ENCODE measurements around the gene TEKT5.

Gene TEKT5

GRCh38 chr16:10619271-10619849 is 75.4 kb downstream of the TEKT5 start:
- Mint-ChIP-seq H3K4me1 (ENCODE audit: low read depth) (no peaks in the 10 kb centered on the region), H3K36me3 (ENCODE audit: low read depth) (no peaks in the 10 kb centered on the region), H3K9me3 (no peaks in the 10 kb centered on the region), H3K27me3 (ENCODE audit: low read depth) (peaks cover 9% of the 10 kb centered on the region), H3K4me3 (no peak overlapping the region), H3K27ac (no peak overlapping the region)

- H3K27me3 Mint-ChIP-seq (ENCODE audit: low read depth) = peaks cover 9% of the 10 kb centered on the region
- H3K27ac Mint-ChIP-seq = no peak overlapping the region
- H3K9me3 Mint-ChIP-seq = no peaks in the 10 kb centered on the region
- H3K4me1 Mint-ChIP-seq (ENCODE audit: low read depth) = no peaks in the 10 kb centered on the region
- H3K4me3 Mint-ChIP-seq = no peak overlapping the region
- no peaks in the 10 kb centered on the region for H3K36me3 Mint-ChIP-seq (ENCODE audit: low read depth)
Measured at GRCh38 chr16:10618710-10619209, 76.0 kb downstream of the TEKT5 start.

GRCh38 chr16:10617662-10618420 is 76.9 kb downstream of the TEKT5 start:
- H3K27me3 Mint-ChIP-seq (ENCODE audit: low read depth) = peaks cover 9% of the 10 kb centered on the region
- no peak overlapping the region for H3K27ac Mint-ChIP-seq
- no peaks in the 10 kb centered on the region for H3K9me3 Mint-ChIP-seq
- no peaks in the 10 kb centered on the region for H3K4me1 Mint-ChIP-seq (ENCODE audit: low read depth)
- H3K4me3 Mint-ChIP-seq = no peak overlapping the region
- H3K36me3 Mint-ChIP-seq (ENCODE audit: low read depth) = no peaks in the 10 kb centered on the region

- Mint-ChIP-seq H3K9me3 (no peaks in the 10 kb centered on the region), H3K4me1 (ENCODE audit: low read depth) (no peaks in the 10 kb centered on the region), H3K36me3 (ENCODE audit: low read depth) (no peaks in the 10 kb centered on the region), H3K27me3 (ENCODE audit: low read depth) (peaks cover 9% of the 10 kb centered on the region), H3K4me3 (no peak overlapping the region), H3K27ac (no peak overlapping the region)
Measured at GRCh38 chr16:10616756-10617640, 77.7 kb downstream of the TEKT5 start.

GRCh38 chr16:10616419-10616755 is 78.3 kb downstream of the TEKT5 start:
- Mint-ChIP-seq H3K27me3 (ENCODE audit: low read depth) (peaks cover 9% of the 10 kb centered on the region), H3K27ac (no peak overlapping the region), H3K4me1 (ENCODE audit: low read depth) (no peaks in the 10 kb centered on the region), H3K9me3 (no peaks in the 10 kb centered on the region), H3K4me3 (no peak overlapping the region), H3K36me3 (ENCODE audit: low read depth) (no peaks in the 10 kb centered on the region)

- Mint-ChIP-seq H3K9me3 (no peaks in the 10 kb centered on the region), H3K27me3 (ENCODE audit: low read depth) (peaks cover 1% of the 10 kb centered on the region), H3K4me3 (no peak overlapping the region), H3K4me1 (ENCODE audit: low read depth) (no peaks in the 10 kb centered on the region), H3K27ac (no peak overlapping the region), H3K36me3 (ENCODE audit: low read depth) (no peaks in the 10 kb centered on the region)
Measured at GRCh38 chr16:10614685-10615084, 80.0 kb downstream of the TEKT5 start.

- Mint-ChIP-seq H3K27me3 (ENCODE audit: low read depth) (no peaks in the 10 kb centered on the region), H3K4me1 (ENCODE audit: low read depth) (no peaks in the 10 kb centered on the region), H3K9me3 (no peaks in the 10 kb centered on the region), H3K27ac (no peak overlapping the region), H3K36me3 (ENCODE audit: low read depth) (no peaks in the 10 kb centered on the region), H3K4me3 (no peak overlapping the region)
Measured at GRCh38 chr16:10613785-10614485, 80.8 kb downstream of the TEKT5 start.

- Mint-ChIP-seq H3K9me3 (no peaks in the 10 kb centered on the region), H3K36me3 (ENCODE audit: low read depth) (no peaks in the 10 kb centered on the region), H3K27ac (no peak overlapping the region), H3K4me3 (no peak overlapping the region), H3K4me1 (ENCODE audit: low read depth) (no peaks in the 10 kb centered on the region), H3K27me3 (ENCODE audit: low read depth) (no peaks in the 10 kb centered on the region)
Measured at GRCh38 chr16:10612649-10613179, 82.0 kb downstream of the TEKT5 start.

- Mint-ChIP-seq H3K27ac (no peak overlapping the region), H3K4me3 (no peak overlapping the region), H3K9me3 (no peaks in the 10 kb centered on the region), H3K36me3 (ENCODE audit: low read depth) (no peaks in the 10 kb centered on the region), H3K27me3 (ENCODE audit: low read depth) (no peaks in the 10 kb centered on the region), H3K4me1 (ENCODE audit: low read depth) (no peaks in the 10 kb centered on the region)
Measured at GRCh38 chr16:10611825-10612342, 82.8 kb downstream of the TEKT5 start.

GRCh38 chr16:10610499-10611184 is 84.1 kb downstream of the TEKT5 start:
- H3K27ac Mint-ChIP-seq = no peak overlapping the region
- no peaks in the 10 kb centered on the region for H3K4me1 Mint-ChIP-seq (ENCODE audit: low read depth)
- no peak overlapping the region for H3K4me3 Mint-ChIP-seq
- H3K27me3 Mint-ChIP-seq (ENCODE audit: low read depth) = no peaks in the 10 kb centered on the region
- H3K9me3 Mint-ChIP-seq = no peaks in the 10 kb centered on the region
- no peaks in the 10 kb centered on the region for H3K36me3 Mint-ChIP-seq (ENCODE audit: low read depth)

- H3K9me3 Mint-ChIP-seq = no peaks in the 10 kb centered on the region
- no peaks in the 10 kb centered on the region for H3K27me3 Mint-ChIP-seq (ENCODE audit: low read depth)
- no peak overlapping the region for H3K4me3 Mint-ChIP-seq
- no peaks in the 10 kb centered on the region for H3K36me3 Mint-ChIP-seq (ENCODE audit: low read depth)
- H3K27ac Mint-ChIP-seq = no peak overlapping the region
- no peaks in the 10 kb centered on the region for H3K4me1 Mint-ChIP-seq (ENCODE audit: low read depth)
Measured at GRCh38 chr16:10609402-10609774, 85.3 kb downstream of the TEKT5 start.

- Mint-ChIP-seq H3K4me1 (ENCODE audit: low read depth) (no peaks in the 10 kb centered on the region), H3K9me3 (no peaks in the 10 kb centered on the region), H3K36me3 (ENCODE audit: low read depth) (no peaks in the 10 kb centered on the region), H3K27me3 (ENCODE audit: low read depth) (no peaks in the 10 kb centered on the region), H3K27ac (no peak overlapping the region), H3K4me3 (no peak overlapping the region)
Measured at GRCh38 chr16:10608687-10609401, 85.9 kb downstream of the TEKT5 start.

- Mint-ChIP-seq H3K9me3 (no peaks in the 10 kb centered on the region), H3K27ac (no peak overlapping the region), H3K4me3 (no peak overlapping the region), H3K4me1 (ENCODE audit: low read depth) (no peaks in the 10 kb centered on the region), H3K27me3 (ENCODE audit: low read depth) (no peaks in the 10 kb centered on the region), H3K36me3 (ENCODE audit: low read depth) (no peaks in the 10 kb centered on the region)
Measured at GRCh38 chr16:10607157-10607556, 87.6 kb downstream of the TEKT5 start.
